ENCODE results near the gene ITK.

ITK gene

GRCh38 chr5:157282150-157282549 is 101.5 kb downstream of the ITK start:
- no peak for DNase-seq (ENCODE audit: low read depth)

DNA sequence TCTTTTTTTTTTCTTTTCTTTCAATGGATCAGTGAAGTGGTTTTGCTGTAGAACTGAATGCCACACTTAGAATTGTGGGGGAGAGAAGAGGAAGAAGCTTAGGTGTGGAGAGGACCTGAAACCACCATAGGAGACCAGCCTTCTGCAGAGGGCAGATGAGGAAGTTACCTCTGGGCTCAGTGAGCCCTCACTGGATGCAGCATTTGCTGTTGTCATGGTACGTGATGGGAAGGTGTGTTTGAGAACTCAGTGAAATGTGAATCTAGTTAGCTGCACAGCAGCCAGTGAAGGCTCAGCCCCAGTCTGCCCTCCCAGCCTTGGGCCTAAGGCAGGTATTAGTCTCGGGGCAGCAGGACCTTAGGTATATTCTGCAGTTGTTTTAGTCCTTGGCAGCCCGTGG is 102.8 kb downstream of the ITK start:
- no peak for DNase-seq (ENCODE audit: low read depth)

DNA sequence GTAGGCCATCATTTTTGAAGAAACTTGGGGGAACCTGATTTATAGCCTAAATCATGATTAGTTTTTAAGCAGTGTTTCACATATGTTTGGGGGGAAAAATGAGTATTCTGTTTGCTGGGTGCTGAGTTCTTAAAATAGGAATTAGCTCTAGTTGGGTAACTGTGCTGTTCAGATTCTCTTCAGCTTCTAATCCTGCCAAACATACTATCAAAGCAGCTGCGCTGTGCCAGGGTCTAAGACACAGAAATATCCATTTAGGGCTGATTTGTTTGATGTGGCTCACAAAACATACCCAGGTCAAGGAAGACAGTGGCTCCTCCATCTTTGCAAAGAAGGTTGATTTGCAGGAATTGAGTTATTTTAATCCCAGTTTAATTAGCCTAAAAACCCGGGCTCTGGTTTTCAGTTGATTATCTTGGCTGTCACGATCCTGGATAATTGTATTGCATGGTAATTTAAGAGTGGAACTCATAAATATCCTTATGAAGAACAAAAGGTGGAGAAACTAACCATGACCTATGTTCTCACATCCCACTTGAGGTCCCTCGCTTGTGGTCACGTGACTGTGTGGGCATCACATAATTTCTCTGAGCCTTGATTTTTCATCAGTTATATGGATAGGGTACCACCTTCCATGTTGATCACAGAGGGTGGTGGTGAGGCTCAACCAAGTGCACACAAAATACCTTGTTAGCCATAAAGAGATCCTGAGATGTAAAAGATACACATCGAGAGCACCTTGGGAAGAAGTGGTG is 104.0 kb downstream of the ITK start:
- no peak for DNase-seq (ENCODE audit: low read depth)

GRCh38 chr5:157285310-157286035 is 104.8 kb downstream of the ITK start:
- DNase-seq (ENCODE audit: low read depth), result no peak

DNA sequence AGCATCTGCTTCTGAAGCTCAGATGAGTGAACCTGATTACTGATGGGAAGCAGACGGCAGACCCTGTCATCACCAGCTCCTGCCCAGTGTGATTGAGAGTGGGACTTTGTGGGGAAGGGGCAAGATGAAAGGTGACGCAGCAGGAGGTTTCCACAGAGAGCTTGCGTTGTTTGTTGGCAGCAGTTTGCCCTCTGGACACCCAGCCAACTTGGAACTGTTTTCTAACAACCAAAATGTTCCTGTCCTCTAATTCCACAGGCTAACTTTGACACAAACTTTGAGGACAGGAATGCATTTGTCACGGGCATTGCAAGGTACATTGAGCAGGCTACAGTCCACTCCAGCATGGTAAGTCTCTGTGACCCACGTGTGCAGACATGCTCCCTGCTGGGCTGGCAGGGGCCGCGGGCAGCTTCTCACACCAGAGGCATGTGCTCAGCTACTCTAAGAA is 106.1 kb downstream of the ITK start:
- no peak for DNase-seq (ENCODE audit: low read depth)

- no peak for DNase-seq (ENCODE audit: low read depth)
Measured at GRCh38 chr5:157288405-157289163, 107.9 kb downstream of the ITK start.

DNA sequence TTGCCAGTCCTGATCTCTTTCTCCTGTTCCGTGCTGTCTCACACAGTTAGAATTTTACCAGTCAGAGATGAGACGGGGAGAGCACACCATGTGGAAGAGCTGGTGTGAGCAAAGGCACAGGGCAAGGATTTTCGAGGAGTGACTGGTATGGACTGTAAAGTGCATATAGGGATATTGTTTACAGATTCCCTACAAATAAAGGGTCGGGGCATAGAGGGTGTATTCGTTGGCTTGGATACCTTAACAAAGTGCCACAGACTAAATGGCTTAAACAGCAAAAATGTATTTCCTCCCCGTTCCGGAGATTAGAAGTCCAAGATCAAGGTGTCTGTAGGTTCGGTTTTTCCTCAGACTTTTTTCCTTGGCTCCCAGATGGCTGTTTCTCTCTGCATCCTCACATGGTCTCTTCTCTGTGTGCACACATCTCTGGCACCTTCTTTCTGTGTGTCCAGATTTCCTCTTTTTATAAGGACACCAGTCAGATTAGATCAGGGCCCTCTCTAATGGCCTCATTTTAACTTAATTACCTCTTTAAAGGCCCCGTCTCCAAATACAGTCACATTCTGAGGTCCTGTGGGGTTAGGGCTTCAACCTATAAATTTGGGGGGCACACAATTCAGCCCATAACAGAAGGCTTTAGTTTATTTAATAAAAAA is 108.7 kb downstream of the ITK start:
- no peak for DNase-seq (ENCODE audit: low read depth)

DNA sequence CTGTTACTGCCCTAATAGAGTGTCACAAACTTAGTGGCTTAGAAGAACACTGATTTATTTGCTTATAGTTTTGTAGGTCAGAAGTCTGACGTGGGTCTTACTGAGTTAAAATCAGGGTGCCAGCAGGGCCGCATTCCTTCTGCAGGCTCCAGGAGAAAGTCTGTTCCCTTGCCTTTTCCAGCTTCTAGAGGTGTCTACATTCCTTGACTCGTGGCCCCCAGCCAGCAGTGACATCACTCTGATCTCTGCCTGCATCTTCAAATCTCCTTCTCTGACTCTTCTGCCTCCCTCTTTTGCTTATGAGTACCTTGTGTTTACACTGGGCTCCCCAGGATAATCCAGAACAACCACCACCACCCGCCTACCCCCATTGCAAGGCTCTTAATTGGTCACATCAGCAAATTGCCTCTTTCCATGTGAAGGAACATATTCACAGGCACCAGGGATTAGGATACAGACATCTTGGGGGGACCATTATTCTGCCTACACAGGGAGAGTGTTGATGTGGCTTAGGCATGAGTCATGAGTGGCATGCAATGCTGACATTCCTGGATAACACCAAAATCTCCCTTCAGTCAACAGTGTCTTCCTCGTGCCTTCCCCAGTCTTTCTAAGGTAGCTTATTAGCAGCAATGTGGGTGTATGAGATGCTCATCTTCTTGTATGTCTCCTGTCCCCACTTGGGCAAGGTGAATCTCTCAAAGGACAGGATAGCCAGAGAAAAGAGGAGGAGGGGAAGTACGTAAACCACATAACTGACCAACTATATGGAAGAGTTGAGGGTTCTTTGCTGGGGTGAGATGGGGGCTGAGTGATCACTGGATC is 109.7 kb downstream of the ITK start:
- no peak for DNase-seq (ENCODE audit: low read depth)

- DNase-seq (ENCODE audit: low read depth), result no peak
Measured at GRCh38 chr5:157290981-157291711, 110.5 kb downstream of the ITK start.

- DNase-seq (ENCODE audit: low read depth), result no peak
Measured at GRCh38 chr5:157292599-157292998, 112.0 kb downstream of the ITK start.

GRCh38 chr5:157294407-157295091 is 113.9 kb downstream of the ITK start:
- no peak for DNase-seq (ENCODE audit: low read depth)

DNA sequence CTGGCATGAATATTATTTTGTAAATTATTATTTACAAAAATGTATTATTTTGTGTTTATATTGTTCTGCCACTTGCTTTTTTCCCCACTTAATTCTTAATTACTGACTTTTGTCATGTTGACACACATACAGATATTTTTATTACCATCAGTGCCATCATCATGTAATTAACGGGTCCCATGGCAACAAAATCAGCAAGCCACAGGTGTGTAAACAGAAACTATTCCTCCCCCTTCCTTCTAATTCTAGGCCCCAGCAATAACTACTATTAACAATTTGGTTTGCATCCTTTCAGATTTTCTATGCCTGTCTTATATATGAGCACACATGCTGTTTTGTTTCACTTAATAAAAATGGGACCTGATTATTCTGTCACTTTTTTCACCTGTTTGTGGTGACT is 114.6 kb downstream of the ITK start:
- DNase-seq (ENCODE audit: low read depth), result no peak

GRCh38 chr5:157300564-157300963 is 119.9 kb downstream of the ITK start:
- no peak for DNase-seq (ENCODE audit: low read depth)

DNA sequence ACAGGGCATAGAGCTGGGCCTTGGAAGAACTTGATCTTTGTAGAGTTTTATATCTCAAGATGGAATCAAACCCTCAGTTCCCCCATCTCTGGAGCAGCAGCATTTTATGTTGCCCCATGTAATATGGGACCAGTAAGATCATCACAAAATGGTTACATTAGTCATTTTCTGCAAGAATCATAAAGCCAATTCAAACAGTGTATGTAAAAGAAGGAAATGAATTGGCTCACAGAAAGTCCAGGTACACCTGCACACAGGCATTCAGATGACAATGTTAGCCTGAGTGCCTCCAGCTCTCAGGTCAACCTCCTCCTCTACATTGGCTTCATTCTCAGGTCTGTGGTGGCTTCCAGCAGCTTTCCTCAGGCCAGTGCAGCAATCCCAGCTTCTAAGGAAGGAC is 120.4 kb downstream of the ITK start:
- no peak for DNase-seq (ENCODE audit: low read depth)

- no peak for DNase-seq (ENCODE audit: low read depth)
Measured at GRCh38 chr5:157303023-157303422, 122.4 kb downstream of the ITK start.

DNA sequence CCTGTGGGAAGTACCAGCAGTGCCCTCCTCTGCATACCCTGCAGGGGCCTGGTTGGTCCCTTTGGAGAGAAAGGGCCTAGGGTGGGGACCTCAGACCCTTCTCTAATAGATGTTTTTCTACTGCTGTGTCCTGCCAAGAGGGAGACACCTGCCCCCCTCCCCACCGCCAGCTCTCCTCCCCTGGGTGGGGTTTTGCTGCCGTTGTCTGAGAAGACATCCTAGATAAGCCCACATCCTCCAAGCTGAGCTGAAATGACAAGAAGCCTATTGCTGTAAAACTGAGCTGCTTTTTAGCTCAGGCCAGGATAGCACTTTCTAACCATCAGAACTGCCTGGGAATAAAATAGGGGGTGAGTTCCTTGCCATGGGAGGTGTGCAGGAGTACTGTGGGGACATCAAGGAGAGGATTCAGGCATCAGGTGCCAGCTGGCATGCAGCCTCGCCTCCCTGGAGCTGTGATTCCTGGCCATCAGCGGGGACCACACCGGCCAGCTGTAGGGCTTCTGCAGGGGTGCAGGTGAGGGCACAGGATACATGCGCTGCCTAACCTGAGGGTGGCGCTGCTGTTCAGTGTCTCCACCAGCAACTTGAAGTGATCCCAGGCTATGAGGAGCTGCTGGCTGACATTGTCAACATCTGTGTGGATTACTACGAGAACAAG is 123.2 kb downstream of the ITK start:
- DNase-seq (ENCODE audit: low read depth), result peak; percentile 42
